Measurements from ENCODE around the gene FIZ1.

DNA sequence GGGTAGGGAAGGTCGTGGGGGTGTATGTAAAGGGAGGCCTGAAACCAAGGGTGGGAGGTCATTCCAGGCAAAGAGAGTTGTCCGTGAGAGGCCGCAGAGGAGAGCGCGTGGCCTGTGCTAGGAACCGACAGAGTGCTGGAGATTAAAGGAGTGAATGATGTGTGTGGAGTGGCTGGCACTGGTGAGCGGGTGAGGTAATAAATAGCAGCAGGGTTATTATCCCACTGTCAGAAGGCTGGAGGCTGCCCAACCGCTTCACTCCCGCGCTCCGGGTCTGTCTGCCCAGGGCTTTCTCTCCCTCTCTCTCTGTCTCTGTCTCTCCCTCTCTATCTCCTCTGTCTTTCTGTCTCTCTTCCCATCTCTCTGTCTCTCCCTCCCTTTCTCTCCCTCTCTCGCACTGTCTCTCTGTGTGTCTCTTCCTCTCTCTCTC lies 36.0 kb downstream of the FIZ1 start:
- TF ChIP-seq, protein P1, sequence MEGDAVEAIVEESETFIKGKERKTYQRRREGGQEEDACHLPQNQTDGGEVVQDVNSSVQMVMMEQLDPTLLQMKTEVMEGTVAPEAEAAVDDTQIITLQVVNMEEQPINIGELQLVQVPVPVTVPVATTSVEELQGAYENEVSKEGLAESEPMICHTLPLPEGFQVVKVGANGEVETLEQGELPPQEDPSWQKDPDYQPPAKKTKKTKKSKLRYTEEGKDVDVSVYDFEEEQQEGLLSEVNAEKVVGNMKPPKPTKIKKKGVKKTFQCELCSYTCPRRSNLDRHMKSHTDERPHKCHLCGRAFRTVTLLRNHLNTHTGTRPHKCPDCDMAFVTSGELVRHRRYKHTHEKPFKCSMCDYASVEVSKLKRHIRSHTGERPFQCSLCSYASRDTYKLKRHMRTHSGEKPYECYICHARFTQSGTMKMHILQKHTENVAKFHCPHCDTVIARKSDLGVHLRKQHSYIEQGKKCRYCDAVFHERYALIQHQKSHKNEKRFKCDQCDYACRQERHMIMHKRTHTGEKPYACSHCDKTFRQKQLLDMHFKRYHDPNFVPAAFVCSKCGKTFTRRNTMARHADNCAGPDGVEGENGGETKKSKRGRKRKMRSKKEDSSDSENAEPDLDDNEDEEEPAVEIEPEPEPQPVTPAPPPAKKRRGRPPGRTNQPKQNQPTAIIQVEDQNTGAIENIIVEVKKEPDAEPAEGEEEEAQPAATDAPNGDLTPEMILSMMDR (IDR thresholded peaks at IDR 0.05; ENCODE audit: low read depth, low read length) = no peak
- TF ChIP-seq POLR2A (IDR thresholded peaks at IDR 0.05; ENCODE audit: extremely low read depth, insufficient read length) = no peak
- TF ChIP-seq, protein P2, sequence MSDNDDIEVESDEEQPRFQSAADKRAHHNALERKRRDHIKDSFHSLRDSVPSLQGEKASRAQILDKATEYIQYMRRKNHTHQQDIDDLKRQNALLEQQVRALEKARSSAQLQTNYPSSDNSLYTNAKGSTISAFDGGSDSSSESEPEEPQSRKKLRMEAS (IDR thresholded peaks at IDR 0.05; ENCODE audit: low read depth, low read length) = no peak

Measured in NB4 (cell line).